ENCODE measurements around the gene LEP. TPM values are rescaled to one million over a fixed set of nuclear protein-coding genes. Genes with fewer than 3 reads are reported as not detected.

LEP gene
- total RNA-seq, 1 experiment from 2014 or later = not detected

DNA sequence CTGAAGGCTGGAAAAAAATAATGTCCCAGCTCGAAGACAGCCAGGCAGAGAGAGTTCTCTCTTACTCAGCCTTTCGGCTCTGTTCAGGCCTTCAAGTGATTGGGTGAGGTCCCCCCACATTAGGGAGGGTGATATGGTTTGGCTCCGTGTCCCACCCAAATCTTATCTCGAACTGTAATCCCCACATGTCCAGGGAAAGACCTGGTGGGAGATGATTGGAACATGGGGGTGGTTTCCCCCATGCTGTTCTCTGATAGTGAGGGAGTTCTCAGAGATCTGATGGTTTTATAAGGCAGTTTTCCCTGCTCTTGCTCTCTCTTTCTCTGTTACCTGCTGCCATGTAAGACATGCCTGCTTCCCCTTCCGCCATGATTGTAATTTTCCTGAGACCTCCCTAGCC is 36.6 kb upstream of the LEP start:
- intact Hi-C loops (cut with micrococcal nuclease) = no loop called here
- no peaks in the 10 kb centered on the region for H3K4me1 Mint-ChIP-seq (ENCODE audit: insufficient read depth, unreplicated experiment)
- no peak overlapping the region for H3K4me3 Mint-ChIP-seq (ENCODE audit: unreplicated experiment)
- H3K27me3 Mint-ChIP-seq (ENCODE audit: insufficient read depth, unreplicated experiment) = peaks cover 25% of the 10 kb centered on the region
- H3K36me3 Mint-ChIP-seq (ENCODE audit: insufficient read depth, unreplicated experiment) = peaks cover 6% of the 10 kb centered on the region
- H3K27ac Mint-ChIP-seq (ENCODE audit: low read depth, unreplicated experiment) = no peak overlapping the region
- ChIA-PET POLR2A (no interaction called here), CTCF (interaction anchor here (1.0 to 9.0 kb wide), 3 partner anchors 11 to 495 kb away, joined by 3 to 239 read pairs (median 9); no protein-coding TSS in a partner anchor)
- BruUV-seq (replicated peaks) = no TSS peak
- TF ChIP-seq, protein P1, sequence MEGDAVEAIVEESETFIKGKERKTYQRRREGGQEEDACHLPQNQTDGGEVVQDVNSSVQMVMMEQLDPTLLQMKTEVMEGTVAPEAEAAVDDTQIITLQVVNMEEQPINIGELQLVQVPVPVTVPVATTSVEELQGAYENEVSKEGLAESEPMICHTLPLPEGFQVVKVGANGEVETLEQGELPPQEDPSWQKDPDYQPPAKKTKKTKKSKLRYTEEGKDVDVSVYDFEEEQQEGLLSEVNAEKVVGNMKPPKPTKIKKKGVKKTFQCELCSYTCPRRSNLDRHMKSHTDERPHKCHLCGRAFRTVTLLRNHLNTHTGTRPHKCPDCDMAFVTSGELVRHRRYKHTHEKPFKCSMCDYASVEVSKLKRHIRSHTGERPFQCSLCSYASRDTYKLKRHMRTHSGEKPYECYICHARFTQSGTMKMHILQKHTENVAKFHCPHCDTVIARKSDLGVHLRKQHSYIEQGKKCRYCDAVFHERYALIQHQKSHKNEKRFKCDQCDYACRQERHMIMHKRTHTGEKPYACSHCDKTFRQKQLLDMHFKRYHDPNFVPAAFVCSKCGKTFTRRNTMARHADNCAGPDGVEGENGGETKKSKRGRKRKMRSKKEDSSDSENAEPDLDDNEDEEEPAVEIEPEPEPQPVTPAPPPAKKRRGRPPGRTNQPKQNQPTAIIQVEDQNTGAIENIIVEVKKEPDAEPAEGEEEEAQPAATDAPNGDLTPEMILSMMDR (IDR thresholded peaks at IDR 0.05; ENCODE audit: unreplicated experiment) = no peak
- no peak for DNase-seq (ENCODE audit: unreplicated experiment)
- H3K9me3 Mint-ChIP-seq (ENCODE audit: unreplicated experiment) = no peaks in the 10 kb centered on the region

DNA sequence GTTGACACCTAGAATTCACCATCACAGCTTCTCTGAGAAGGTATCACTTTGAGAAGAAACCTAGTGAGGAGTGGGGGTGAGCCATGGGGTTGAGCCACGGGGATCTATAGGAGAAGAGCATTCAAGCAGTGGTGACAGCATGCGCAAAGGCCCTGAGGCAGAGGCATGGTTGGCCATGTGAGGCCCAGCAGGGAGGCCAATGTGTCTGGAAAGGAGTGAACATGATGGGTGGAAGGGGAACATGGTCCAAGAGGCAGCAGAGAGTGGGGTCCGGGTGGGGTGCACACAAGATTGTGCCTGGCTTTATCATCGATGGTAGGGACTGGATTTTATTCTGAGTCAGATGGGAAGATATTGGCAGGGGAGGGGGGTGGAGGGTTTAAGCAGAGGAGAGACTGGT is 36.0 kb upstream of the LEP start:
- TF ChIP-seq, protein P1 (IDR thresholded peaks at IDR 0.05; ENCODE audit: unreplicated experiment) = no peak
- POLR2A ChIA-PET = no interaction called here
- CTCF ChIA-PET = interaction anchor here (1.0 to 9.0 kb wide), 4 partner anchors 10 to 496 kb away, joined by 3 to 239 read pairs (median 98); no protein-coding TSS in a partner anchor
- no peaks in the 10 kb centered on the region for H3K4me1 Mint-ChIP-seq (ENCODE audit: insufficient read depth, unreplicated experiment)
- no TSS peak for BruUV-seq (replicated peaks)
- intact Hi-C loops (cut with micrococcal nuclease) = loop anchor here (5.0 kb wide), 1 partner anchor 618 kb away; the partner anchor contains the start of genes ARF5 and GCC1
- no peak for DNase-seq (ENCODE audit: unreplicated experiment)
- H3K36me3 Mint-ChIP-seq (ENCODE audit: insufficient read depth, unreplicated experiment) = peaks cover 6% of the 10 kb centered on the region
- H3K4me3 Mint-ChIP-seq (ENCODE audit: unreplicated experiment) = no peak overlapping the region
- H3K27me3 Mint-ChIP-seq (ENCODE audit: insufficient read depth, unreplicated experiment) = peaks cover 25% of the 10 kb centered on the region
- no peak overlapping the region for H3K27ac Mint-ChIP-seq (ENCODE audit: low read depth, unreplicated experiment)
- no peaks in the 10 kb centered on the region for H3K9me3 Mint-ChIP-seq (ENCODE audit: unreplicated experiment)

DNA sequence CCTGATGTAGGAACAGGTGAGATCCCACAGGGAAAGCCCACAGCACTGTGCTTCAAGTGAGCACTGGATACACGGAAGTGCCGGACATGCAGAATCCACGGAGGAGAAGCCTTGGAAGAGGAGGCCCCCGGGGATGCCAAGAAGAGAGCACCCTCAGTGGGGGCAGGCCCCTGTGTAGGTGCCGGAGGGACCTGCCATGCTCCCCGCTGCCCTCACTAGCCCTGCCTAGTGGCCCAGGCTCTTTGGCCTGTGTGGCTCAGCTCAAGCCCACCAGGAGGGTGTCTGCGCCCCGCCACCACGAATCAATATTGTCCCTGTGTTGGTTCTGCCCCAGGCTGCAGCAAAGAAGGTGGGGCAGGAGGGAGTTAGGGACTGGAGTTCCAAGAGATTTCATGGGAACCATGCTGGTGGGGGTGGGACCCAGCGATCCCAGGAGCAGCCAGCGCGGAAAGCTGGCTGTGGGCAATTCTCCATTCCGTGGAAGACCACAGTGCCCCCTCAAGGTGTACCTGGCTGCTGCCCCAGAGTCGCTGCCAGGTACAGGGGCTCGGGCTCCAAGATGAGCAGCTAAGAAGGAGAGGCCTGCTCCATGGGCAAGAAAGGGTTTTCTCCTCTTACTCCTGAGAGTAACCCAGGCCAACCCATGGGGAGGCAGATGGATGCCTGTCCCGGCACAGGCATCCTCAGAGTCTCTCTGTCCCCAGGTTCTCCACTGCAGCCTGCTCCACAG is 34.9 kb upstream of the LEP start:
- H3K4me3 Mint-ChIP-seq (ENCODE audit: unreplicated experiment) = no peak overlapping the region
- POLR2A ChIA-PET = no interaction called here
- TF ChIP-seq, protein P1 (IDR thresholded peaks at IDR 0.05; ENCODE audit: unreplicated experiment) = no peak
- no peak for DNase-seq (ENCODE audit: unreplicated experiment)
- H3K27ac Mint-ChIP-seq (ENCODE audit: low read depth, unreplicated experiment) = no peak overlapping the region
- CTCF ChIA-PET = interaction anchor here (0.6 to 9.0 kb wide), 8 partner anchors 29 to 497 kb away, joined by 3 to 239 read pairs (median 3); no protein-coding TSS in a partner anchor
- intact Hi-C loops (cut with micrococcal nuclease) = loop anchor here (5.0 kb wide), 1 partner anchor 619 kb away; the partner anchor contains the start of genes ARF5 and GCC1
- H3K36me3 Mint-ChIP-seq (ENCODE audit: insufficient read depth, unreplicated experiment) = peaks cover 6% of the 10 kb centered on the region
- peaks cover 25% of the 10 kb centered on the region for H3K27me3 Mint-ChIP-seq (ENCODE audit: insufficient read depth, unreplicated experiment)
- H3K4me1 Mint-ChIP-seq (ENCODE audit: insufficient read depth, unreplicated experiment) = no peaks in the 10 kb centered on the region
- no peaks in the 10 kb centered on the region for H3K9me3 Mint-ChIP-seq (ENCODE audit: unreplicated experiment)
- no TSS peak for BruUV-seq (replicated peaks)

DNA sequence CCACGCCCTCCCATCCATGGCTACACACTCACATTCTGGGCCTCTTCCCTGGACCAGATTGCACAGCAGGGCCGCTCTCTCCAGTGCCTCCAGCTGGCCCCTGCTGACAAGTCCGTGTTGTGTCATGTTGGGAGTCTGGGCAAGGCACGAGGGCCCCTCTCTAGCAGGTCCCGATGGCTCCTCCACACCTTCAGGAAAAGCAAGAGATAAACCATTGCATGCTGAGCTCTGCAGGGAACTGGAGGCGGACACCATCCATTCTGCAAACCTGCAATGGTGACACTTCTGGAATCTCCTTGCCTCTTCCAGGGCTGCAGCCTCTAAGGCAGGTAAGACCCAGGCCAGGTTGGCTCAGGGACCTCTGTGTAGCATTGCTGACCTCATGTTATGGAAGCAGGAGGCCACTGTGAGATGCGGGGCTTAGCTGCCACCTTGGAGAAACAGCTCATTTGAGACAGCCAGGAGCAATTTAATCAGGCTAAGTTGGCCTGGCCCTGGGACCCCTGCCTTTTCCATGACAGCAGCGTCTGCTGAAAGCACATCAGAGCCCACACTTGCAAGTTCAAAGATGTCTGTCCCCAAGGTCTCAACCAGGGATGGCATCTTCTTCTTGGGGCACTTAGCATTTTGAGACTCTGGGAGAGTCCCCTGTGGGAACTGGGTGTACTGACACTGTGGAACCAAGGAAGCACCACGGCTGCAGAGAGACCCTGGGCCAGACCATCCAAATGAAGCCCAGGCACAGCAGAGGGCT is 34.2 kb upstream of the LEP start:
- no peak overlapping the region for H3K4me3 Mint-ChIP-seq (ENCODE audit: unreplicated experiment)
- ChIA-PET POLR2A (no interaction called here), CTCF (interaction anchor here (0.6 to 9.0 kb wide), 11 partner anchors 7 to 528 kb away, joined by 3 to 239 read pairs (median 3); no protein-coding TSS in a partner anchor)
- H3K36me3 Mint-ChIP-seq (ENCODE audit: insufficient read depth, unreplicated experiment) = peaks cover 6% of the 10 kb centered on the region
- no peaks in the 10 kb centered on the region for H3K4me1 Mint-ChIP-seq (ENCODE audit: insufficient read depth, unreplicated experiment)
- peaks cover 19% of the 10 kb centered on the region for H3K27me3 Mint-ChIP-seq (ENCODE audit: insufficient read depth, unreplicated experiment)
- no peaks in the 10 kb centered on the region for H3K9me3 Mint-ChIP-seq (ENCODE audit: unreplicated experiment)
- no TSS peak for BruUV-seq (replicated peaks)
- intact Hi-C loops (cut with micrococcal nuclease) = loop anchor here (5.0 kb wide), 1 partner anchor 620 kb away; the partner anchor contains the start of genes ARF5 and GCC1
- TF ChIP-seq, protein P1 (IDR thresholded peaks at IDR 0.05; ENCODE audit: unreplicated experiment) = no peak
- DNase-seq (ENCODE audit: unreplicated experiment) = no peak
- H3K27ac Mint-ChIP-seq (ENCODE audit: low read depth, unreplicated experiment) = no peak overlapping the region
